H1 (cell line): Measurements from ENCODE around the gene ARHGAP10. TPM values are rescaled to one million over a fixed set of nuclear protein-coding genes. Genes with fewer than 3 reads are reported as not detected.

ENCODE experiments used
- JUND ChIP-seq: IDR thresholded peaks from 2 replicates; pipeline ENCODE4 v1.6.1; 2011; ENCODE audit warnings: mild to moderate bottlenecking, improper control_type of control experiment, low read length
- MAFK ChIP-seq: IDR thresholded peaks from 2 replicates; pipeline ENCODE4 v1.6.1; 2012; ENCODE audit warnings: low read depth, mild to moderate bottlenecking, improper control_type of control experiment, low read length
- RAD21 ChIP-seq, 2 experiments: IDR thresholded peaks in 1 of 2; conservative IDR thresholded peaks in 1 of 2; 2 replicates each; pipeline ENCODE4 v1.6.1; 2011; ENCODE audit warnings: low read depth in 2 of 2, low read length in 2 of 2, improper control_type of control experiment in 1 of 2, inconsistent platforms in 1 of 2, mild to moderate bottlenecking in 1 of 2, moderate library complexity in 1 of 2
- SIX5 ChIP-seq: IDR thresholded peaks from 2 replicates; pipeline ENCODE4 v1.6.1; 2011; ENCODE audit warnings: mild to moderate bottlenecking, low read depth, low read length
- polyA plus RNA-seq, 7 experiments: library from polyadenylated mRNA; depleted of rRNA in 3 of 7; stranded (reverse) in 5 of 7; unstranded in 2 of 7; fragments of >200 nt in 5 of 7; fragments of 200-250 nt in 2 of 7; gene quantifications; 1 replicate in 5 of 7; 2 replicates in 1 of 7; 4 replicates in 1 of 7; pipeline versions ENCODE4 v1.2.1 to v1.2.3, GENCODE V29; 2011 to 2013; ENCODE audit warnings: missing spikeins in 2 of 7, mixed read lengths in 2 of 7
- total RNA-seq: library from RNA; stranded (reverse); fragmentation: NEBNext Ultra II Directional; extraction: Animal tissue kit (Norgen Biotek cat#: 25700); gene quantifications from 2 replicates; pipeline ENCODE4 v1.2.1, GENCODE V29; 2021
- TF ChIP-seq, protein P1 (sequence below): fragments of 300-600 bp; sonication (generic); IDR thresholded peaks from 2 replicates; pipeline ENCODE4 v1.7.1; 2012; ENCODE audit warnings: low read length, moderate library complexity, mild to moderate bottlenecking, inconsistent platforms; ENCODE audit not compliant: insufficient replicate concordance
- TF ChIP-seq, protein P2 (sequence below): IDR thresholded peaks from 2 replicates; pipeline ENCODE4 v1.6.1; 2011; ENCODE audit warnings: low read depth, mild to moderate bottlenecking, low read length; ENCODE audit not compliant: insufficient read depth

The ARHGAP10 gene
- total and polyA plus RNA-seq, 2 of the 8 experiments (the other 6 are each of a cell fraction or from before 2014, with no cell fraction given), result 3.7 to 6.1 TPM

DNA sequence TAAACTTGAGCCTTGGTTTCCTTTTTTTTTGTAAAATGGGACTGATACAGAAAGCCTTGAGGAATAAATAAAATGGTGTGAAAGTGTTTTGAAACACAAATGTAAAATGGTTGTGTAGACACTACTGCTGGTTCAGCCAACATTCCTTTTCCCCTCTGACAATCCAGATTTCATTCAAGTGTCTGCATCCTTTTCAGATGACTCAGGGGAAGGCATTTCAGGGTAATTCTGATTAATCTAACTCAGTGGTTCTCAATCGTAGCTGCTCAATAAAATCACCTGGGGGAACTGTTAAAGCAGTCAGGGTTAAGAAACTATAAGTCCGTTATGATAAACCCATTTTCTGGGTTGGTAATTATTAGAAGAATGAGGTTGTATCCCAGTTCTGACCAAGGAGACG, 4.6 kb downstream of the ARHGAP10 start (continued):
- TF ChIP-seq, protein P1, sequence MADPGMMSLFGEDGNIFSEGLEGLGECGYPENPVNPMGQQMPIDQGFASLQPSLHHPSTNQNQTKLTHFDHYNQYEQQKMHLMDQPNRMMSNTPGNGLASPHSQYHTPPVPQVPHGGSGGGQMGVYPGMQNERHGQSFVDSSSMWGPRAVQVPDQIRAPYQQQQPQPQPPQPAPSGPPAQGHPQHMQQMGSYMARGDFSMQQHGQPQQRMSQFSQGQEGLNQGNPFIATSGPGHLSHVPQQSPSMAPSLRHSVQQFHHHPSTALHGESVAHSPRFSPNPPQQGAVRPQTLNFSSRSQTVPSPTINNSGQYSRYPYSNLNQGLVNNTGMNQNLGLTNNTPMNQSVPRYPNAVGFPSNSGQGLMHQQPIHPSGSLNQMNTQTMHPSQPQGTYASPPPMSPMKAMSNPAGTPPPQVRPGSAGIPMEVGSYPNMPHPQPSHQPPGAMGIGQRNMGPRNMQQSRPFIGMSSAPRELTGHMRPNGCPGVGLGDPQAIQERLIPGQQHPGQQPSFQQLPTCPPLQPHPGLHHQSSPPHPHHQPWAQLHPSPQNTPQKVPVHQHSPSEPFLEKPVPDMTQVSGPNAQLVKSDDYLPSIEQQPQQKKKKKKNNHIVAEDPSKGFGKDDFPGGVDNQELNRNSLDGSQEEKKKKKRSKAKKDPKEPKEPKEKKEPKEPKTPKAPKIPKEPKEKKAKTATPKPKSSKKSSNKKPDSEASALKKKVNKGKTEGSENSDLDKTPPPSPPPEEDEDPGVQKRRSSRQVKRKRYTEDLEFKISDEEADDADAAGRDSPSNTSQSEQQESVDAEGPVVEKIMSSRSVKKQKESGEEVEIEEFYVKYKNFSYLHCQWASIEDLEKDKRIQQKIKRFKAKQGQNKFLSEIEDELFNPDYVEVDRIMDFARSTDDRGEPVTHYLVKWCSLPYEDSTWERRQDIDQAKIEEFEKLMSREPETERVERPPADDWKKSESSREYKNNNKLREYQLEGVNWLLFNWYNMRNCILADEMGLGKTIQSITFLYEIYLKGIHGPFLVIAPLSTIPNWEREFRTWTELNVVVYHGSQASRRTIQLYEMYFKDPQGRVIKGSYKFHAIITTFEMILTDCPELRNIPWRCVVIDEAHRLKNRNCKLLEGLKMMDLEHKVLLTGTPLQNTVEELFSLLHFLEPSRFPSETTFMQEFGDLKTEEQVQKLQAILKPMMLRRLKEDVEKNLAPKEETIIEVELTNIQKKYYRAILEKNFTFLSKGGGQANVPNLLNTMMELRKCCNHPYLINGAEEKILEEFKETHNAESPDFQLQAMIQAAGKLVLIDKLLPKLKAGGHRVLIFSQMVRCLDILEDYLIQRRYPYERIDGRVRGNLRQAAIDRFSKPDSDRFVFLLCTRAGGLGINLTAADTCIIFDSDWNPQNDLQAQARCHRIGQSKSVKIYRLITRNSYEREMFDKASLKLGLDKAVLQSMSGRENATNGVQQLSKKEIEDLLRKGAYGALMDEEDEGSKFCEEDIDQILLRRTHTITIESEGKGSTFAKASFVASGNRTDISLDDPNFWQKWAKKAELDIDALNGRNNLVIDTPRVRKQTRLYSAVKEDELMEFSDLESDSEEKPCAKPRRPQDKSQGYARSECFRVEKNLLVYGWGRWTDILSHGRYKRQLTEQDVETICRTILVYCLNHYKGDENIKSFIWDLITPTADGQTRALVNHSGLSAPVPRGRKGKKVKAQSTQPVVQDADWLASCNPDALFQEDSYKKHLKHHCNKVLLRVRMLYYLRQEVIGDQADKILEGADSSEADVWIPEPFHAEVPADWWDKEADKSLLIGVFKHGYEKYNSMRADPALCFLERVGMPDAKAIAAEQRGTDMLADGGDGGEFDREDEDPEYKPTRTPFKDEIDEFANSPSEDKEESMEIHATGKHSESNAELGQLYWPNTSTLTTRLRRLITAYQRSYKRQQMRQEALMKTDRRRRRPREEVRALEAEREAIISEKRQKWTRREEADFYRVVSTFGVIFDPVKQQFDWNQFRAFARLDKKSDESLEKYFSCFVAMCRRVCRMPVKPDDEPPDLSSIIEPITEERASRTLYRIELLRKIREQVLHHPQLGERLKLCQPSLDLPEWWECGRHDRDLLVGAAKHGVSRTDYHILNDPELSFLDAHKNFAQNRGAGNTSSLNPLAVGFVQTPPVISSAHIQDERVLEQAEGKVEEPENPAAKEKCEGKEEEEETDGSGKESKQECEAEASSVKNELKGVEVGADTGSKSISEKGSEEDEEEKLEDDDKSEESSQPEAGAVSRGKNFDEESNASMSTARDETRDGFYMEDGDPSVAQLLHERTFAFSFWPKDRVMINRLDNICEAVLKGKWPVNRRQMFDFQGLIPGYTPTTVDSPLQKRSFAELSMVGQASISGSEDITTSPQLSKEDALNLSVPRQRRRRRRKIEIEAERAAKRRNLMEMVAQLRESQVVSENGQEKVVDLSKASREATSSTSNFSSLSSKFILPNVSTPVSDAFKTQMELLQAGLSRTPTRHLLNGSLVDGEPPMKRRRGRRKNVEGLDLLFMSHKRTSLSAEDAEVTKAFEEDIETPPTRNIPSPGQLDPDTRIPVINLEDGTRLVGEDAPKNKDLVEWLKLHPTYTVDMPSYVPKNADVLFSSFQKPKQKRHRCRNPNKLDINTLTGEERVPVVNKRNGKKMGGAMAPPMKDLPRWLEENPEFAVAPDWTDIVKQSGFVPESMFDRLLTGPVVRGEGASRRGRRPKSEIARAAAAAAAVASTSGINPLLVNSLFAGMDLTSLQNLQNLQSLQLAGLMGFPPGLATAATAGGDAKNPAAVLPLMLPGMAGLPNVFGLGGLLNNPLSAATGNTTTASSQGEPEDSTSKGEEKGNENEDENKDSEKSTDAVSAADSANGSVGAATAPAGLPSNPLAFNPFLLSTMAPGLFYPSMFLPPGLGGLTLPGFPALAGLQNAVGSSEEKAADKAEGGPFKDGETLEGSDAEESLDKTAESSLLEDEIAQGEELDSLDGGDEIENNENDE, result no peak
- no peak for TF ChIP-seq RAD21 (IDR thresholded peaks at IDR 0.05 in 1 of 2, conservative IDR thresholded peaks at IDR 0.05 in 1 of 2; ENCODE audit: low read depth in 2 of 2, low read length in 2 of 2)
- TF ChIP-seq, protein P2, sequence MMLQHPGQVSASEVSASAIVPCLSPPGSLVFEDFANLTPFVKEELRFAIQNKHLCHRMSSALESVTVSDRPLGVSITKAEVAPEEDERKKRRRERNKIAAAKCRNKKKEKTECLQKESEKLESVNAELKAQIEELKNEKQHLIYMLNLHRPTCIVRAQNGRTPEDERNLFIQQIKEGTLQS, result no peak
- TF ChIP-seq MAFK, result no peak
- TF ChIP-seq SIX5, result no peak
- TF ChIP-seq JUND, result peak; percentile 71; the same call in 1 of the 2 replicates
